ENCODE data around the gene PWWP3B.
"Not testable (repeated sequence)": the region's sequence is repeated elsewhere in the genome, so short reads cannot be mapped to it uniquely, and the experiment has no call there.

Gene PWWP3B

DNA sequence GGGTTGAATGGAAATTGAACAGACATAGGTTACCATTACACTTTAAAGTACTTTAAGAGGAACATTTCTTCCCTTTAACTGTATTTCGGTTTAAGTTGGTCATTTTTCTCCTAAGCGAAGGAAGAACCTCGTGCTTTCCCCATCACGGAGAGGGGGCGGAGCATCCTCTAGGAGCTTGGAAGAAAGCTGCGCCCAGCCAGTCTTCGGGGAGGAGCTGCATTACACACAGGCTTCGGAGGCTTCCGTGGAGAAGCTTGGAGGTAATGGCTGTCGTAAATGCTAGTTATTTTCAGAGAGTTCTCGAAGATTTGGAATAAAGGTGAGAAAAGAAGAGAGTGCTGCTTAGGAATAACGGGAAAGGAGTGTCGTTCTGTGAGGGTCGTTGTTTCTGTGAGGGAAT, at the start of gene PWWP3B:
Gene PWWP3B, plus strand, starts transcription at position 199 of the 400 bp plus-strand sequence. CDS start 37,128 bp downstream, outside the sequence.
- no peak for DNase-seq (ENCODE audit: low read depth in 2 of 2)

DNA sequence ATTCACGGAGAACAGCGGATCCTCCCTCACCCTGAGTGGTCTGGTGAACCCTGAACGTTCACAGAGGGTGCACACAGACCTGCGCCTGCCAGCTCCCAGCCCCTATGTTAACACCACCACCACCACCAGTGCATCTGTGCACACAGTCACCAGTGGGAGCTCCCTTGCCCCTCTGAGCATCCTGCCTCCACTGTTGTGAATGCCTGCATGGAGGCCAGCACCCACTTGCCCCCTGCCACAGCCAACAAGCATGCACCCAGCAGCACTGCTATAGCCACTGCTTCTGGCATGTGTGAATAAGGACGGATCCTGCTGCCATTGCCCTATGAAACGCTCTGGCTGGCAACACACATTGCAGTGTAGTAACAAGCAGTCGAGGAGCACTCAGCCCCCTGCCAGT, 29.1 kb upstream of the PWWP3B start:
- DNase-seq (ENCODE audit: low read depth in 2 of 2), result no peak

DNA sequence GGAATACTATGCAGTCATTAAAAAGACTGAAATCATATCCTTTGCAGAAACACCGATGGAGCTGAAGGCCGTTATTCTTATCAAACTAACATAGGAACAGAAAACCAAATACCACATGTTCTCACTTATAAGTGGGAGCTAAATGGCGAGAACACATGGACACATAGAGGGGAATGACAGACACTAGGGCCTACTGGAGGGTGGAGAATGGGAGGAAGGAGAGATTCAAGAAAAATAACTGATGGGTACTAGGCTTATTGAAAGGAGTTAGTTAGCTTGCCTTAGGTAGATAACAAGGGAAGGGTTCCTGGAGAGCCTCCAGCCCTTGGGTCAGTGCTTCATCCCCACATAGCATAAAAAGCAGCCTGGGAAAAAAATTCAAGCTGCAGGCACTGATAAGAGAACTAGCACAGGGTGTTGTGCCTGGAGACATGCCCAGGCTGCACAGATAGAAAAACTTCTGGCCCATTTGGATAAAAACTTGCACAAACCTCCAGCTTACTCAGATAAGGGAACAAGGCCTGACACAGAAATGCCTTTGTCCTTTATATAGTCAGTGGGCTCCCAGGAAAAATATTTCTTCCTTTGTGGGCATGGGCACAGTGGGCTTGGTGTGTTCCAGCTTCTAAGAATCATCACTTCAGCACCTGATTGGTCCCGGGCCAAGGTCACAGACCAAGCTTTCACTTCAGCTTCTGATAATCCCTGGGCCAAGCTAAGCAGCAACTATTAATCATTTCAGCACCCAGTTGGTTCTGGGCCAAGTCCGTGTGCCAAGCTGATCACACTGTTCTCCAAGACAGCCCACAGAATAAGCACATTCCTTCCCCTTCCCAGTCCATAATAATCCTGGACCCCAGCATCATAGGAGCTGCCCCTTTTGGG, 23.1 kb upstream of the PWWP3B start:
- no peak for DNase-seq (ENCODE audit: low read depth in 2 of 2)

DNA sequence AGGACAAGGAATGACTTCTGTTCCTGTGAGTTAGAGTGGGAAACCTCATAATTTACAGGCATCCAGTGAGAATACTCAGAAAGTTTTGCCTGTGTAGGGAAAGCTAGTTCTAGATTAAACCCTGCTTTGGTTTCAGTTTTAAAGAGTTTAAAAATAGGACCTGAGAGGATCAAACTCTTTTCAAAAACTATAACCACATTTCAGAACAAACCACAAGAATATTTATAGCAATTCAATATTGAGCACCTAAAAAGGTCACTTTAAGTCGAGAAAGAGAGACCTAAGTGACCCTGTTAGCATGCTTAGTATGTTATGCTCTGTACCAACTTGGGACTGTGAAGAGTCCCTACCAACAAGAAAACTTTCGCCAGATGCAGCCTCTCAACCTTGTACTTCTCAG, 17.4 kb upstream of the PWWP3B start:
- DNase-seq (ENCODE audit: low read depth in 2 of 2), result no peak

DNA sequence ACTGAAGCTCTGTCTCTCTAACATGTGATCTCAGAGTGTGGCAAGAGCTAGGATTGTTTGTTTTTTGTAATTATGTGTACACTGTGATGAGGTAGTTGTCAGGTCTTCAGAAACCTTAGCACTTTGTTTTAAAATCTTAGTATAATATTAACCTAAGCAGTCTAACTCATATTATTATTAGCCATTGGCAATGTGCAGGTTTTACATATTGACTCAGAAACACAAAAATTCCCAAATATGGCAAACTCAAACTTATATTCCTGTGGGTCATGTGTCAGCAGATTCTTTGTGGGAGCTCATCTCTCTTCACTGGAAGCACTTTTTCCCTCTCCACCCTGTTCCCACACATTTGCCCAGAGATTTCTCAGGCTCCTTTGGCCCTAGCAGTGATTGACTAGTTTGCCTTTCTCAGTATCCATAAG, 8.2 kb upstream of the PWWP3B start:
- no peak for DNase-seq (ENCODE audit: low read depth in 2 of 2)

DNA sequence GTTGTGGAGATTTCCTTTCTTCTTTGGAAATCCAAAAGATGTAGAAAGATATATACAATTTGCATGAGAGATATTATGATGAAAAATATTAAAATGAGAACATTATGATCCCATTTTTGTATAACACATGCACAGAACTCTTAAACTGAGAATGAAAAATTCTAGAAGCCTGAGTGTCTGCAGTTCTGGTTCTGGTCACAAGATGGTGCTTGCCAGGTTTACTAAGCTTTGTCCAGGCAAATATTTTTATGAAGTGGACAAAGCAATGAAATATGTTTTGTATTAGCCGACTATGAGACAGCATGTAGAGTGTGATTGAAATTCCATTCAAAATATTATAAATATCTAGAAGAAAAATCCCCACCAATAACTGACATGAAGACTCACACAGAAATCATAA, 2.2 kb downstream of the PWWP3B start:
- no peak for DNase-seq (ENCODE audit: low read depth in 2 of 2)

DNA sequence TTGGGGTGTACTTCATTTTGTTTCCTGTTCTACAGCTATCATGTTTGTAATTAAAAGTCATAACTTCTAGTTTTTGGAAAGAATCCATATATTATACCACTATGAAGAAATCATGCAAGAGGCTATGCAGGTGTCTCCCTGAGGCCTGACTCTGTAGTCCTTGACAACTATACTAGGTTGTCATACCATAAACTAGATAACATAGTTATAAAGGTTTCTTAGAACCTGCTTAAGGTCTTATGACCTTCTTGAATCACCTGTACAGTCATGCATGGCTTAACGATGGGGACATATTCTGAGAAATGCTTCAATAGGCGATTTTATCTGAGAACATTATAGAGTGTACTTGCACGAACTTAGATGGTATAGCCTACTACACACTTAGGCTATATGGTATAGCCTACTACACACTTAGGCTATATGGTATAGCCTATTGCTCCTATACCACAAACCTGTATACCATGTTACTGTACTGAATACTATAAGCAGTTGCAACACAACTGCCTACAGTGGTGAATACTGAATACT, 3.3 kb downstream of the PWWP3B start:
- no peak for DNase-seq (ENCODE audit: low read depth in 2 of 2)

DNA sequence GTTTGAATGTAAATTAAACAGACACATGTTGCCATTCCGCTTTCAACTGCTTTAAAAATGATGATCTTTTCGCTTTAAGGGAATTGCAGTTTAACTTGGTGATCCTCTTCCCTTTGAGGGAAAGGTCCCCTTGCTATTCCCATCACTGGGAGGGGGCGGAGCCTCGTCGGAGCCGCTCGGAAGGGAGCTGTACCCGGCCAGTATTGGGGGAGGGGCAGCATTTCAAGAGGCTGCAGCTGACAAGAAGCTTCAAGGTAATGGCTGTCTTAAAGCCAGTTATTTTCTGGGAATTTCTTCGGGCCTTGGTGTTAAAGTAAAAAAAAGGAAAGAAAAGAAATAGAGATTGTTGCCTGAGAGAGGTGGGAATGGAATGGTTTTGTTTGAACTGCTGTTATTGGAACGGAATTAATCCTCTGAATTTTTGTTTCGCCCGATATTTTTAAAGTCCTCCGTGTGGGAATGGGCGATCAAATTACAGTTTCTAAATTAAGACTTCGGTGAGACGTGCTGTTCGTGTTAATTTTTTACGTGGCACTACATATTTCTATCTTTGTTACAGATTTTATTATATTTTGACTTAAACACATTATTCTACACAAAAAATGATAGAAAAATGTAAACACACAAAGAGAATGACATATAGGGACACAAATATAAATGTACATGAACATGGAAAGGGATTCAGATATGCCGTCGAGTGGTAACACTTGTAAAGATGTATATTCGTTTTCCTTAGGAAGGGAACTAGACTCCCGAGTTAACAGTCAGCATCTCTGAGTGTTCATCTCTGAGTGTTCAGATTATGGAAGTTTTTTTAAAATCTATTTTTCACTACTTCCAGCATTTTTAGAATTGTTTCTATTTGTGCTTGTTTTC, 9.2 kb downstream of the PWWP3B start:
- no peak for DNase-seq (ENCODE audit: low read depth in 2 of 2)

DNA sequence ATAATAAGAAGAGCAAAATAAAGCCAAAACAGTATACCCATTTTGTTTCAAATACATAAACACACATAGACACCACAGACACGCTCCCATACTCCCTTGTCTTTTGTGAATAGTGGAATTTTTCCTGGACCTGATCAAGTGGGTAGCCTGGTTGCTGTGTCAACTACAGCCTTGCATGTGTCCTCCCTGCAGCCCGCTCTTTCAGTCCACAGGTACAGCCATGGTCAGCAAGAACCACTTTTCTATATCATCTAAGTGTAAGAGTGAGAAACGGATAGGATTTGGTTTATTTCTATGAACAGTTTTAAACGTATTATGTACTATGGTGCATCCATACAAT, 9.8 kb downstream of the PWWP3B start:
- no peak for DNase-seq (ENCODE audit: low read depth in 2 of 2)

DNA sequence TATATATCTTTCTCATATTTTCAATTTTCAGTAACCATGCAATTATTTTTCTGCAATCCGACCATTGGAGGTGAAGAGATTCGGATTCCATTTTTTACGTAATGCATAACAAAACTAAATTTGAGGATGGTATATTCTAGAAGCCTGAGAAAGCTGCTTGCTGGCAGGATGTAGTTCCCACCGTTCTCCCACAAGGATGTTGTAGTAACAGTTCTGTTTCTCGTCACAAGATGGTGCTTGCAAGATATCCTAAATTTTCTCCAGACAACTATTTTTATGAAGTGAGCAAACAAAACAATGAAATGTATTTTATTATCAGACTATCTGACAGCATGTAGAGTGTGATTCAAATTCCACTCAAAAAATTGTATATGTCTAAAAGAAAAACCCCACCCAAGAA, 10.7 kb downstream of the PWWP3B start:
- DNase-seq (ENCODE audit: low read depth in 2 of 2), result no peak

DNA sequence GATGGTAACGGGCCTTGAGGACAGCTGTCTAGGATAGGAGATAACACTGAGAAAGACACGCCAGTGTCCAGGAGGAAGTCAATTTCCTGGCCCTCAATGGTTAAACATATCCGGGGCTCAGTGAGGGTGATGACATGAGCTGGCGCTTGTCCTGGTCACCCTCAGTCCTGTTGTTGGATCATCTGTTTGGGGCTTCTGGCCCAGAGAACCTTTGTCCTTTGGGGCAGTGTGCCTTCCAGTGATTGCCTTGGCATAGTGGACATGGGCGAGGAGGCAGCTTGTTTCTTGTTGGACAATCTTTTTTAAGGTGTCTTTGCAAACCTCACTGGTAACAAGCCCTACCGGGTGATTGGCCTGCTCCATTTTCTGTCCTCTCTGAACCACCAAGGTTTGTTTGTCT, 15.6 kb downstream of the PWWP3B start:
- not testable (repeated sequence) for DNase-seq (ENCODE audit: low read depth in 2 of 2)

DNA sequence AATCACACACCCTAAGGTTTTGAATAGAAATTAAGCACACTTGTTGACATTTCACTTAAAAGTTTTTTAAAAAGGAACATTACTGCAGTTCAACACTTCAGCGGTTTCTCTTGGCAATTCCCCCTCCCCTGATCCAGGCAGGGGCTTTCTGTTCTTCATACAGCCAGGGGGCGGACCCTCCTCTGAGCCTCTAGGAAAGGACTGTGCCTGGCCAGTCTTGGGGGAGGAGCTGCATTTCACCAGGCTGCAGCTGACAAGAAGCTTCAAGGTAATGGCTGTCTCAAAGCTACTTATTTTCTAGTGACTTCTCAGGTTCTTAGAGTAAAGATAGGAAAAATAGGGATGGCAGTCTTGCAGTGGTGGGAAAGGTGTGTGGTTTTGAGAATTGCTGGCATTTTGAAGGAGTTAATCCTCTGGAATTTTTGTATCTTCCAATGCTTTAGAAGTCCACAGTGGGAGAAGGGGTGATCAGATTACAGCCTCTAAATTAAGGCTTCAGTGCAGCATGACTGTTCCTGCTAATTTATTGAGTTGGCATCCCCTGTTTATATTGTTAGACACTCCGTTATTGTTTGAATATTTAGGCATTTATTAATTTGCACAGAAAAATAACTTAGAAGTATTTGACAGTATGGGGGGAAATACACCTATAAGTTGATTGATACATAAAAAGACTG, 33.5 kb downstream of the PWWP3B start:
- DNase-seq (ENCODE audit: low read depth in 2 of 2), result no peak

DNA sequence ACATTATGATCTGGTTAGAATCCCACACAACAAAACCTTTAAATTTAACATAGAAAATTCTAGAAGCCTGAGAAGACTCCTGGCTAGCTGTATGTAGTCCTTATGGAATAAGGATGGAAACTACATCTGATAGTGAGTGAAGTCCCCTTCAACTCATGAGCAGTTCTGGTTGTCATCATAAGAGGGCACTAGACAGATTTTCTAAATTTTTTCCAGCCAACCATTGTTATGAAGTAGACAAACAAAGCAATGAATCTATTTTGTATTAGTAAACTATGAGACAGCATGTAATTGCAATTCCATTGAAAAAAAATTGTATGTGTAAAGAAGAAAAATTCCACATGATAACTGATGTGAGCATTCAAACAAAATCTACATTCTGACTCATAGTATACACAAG, 35.2 kb downstream of the PWWP3B start:
- no peak for DNase-seq (ENCODE audit: low read depth in 2 of 2)

DNA sequence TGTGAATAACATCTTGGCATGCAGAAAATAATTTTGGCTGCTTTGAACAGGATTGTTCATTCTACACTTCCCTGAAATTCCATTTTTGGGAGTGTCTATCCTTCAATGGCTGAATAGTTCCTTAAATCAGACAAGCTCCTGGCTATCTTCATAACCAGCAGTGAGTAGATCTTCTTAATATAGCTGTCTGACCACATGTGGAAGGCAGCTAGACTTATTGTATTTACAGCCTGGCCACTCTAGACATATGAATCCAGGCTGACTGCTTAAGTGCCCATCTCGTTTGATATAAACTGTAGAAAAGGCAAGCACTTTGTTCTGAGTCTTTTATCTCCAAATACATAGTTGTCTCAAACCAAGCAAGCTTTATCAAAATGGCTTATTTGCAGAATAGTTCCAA, 40.0 kb downstream of the PWWP3B start:
- no peak for DNase-seq (ENCODE audit: low read depth in 2 of 2)

Measured in stimulated activated CD4-positive, alpha-beta T cell treated with anti-CD3 and anti-CD28 coated beads, Interleukin-1b, Interleukin-23, amount 100 ng/mL, for 1 hour (primary cell).